Esophagus squamous epithelium (tissue), 5 donors: Measurements from ENCODE around the gene CCDC39. TPM values are rescaled to one million over a fixed set of nuclear protein-coding genes. Genes with fewer than 3 reads are reported as not detected.
A peak's percentile ranks its signal among the peaks of the same experiment; 100 is the strongest.

Experiments used
- DNase-seq: peaks from one replicate; lab custom pipeline; 2025; lab: John Stamatoyannopoulos, UW
- H3K27ac ChIP-seq, 4 donors: fragments of 200-600 bp; sonication (generic); one replicate each; pipeline ENCODE4 v1.5.1; 2016 to 2019; ENCODE audit warnings: mild to moderate bottlenecking in 1 of 4
- H3K27me3 ChIP-seq, 4 donors: fragments of 200-600 bp; sonication (generic); 1 replicate in 3 of 4; 2 replicates in 1 of 4; pipeline versions ENCODE4 v1.5.1 to v1.6.0; 2017 to 2021; ENCODE audit warnings: antibody characterized with exemption in 1 of 4
- H3K36me3 ChIP-seq, 3 donors: fragments of 200-600 bp; sonication (generic); one replicate each; pipeline ENCODE4 v1.5.1; 2016 to 2019
- H3K4me1 ChIP-seq, 3 donors: fragments of 200-600 bp; sonication (generic); one replicate each; pipeline ENCODE4 v1.5.1; 2017 to 2019
- H3K4me3 ChIP-seq, 4 donors: fragments of 200-600 bp; sonication (generic); 1 replicate in 3 of 4; 2 replicates in 1 of 4; pipeline ENCODE4 v1.5.1; 2016 to 2019; ENCODE audit warnings: mild to moderate bottlenecking in 2 of 4, moderate library complexity in 1 of 4
- H3K9me3 ChIP-seq, 3 donors: fragments of 200-600 bp; sonication (generic); one replicate each; pipeline ENCODE4 v1.5.1; 2016 to 2019
- CTCF ChIP-seq, 6 experiments: fragments of 450-650 bp in 4 of 6; fragments of 200-600 bp in 2 of 6; sonication (generic) in 2 of 6; IDR thresholded peaks; one replicate each; pipeline ENCODE4 v1.5.1; 2016 to 2019; ENCODE audit warnings: antibody characterized with exemption in 6 of 6, mild to moderate bottlenecking in 4 of 6, moderate library complexity in 4 of 6
- POLR2A ChIP-seq, 4 donors: fragments of 450-650 bp; IDR thresholded peaks; one replicate each; pipeline ENCODE4 v1.6.1; 2017; ENCODE audit warnings: antibody characterized with exemption in 4 of 4, mild to moderate bottlenecking in 4 of 4, moderate library complexity in 3 of 4
- WGBS, 2 donors: methylation state at CpG; one replicate each; pipeline ENCODE4 v1.1.5; 2018; 5-methylcytosine and 5-hydroxymethylcytosine counted together
- intact Hi-C: fragments of 100-400 bp; cut with DNase I; formaldehyde crosslinking; loops from one replicate; pipeline ENCODE4 v1.15.0; 2022
- total RNA-seq, 4 donors: library from RNA; depleted of rRNA; stranded (reverse); fragments of >200 nt; gene quantifications; one replicate each; pipeline ENCODE4 v1.1.0, GENCODE V29; 2016
- donor health status: DM: yes; HTN: yes; CAD: no.

Gene CCDC39
- total RNA-seq, 4 donors from 2014 or later: not detected

GRCh38 chr3:180657094-180657493 lies 22.2 kb downstream of the CCDC39 start:
- Histone ChIP-seq H3K27me3 (no peaks in the 10 kb centered on the region), H3K9me3 (no peaks in the 10 kb centered on the region), H3K36me3 (no peaks in the 10 kb centered on the region), H3K27ac (no peak overlapping the region), H3K4me3 (no peak overlapping the region), H3K4me1 (no peaks in the 10 kb centered on the region)
- 69 to 79% methylated on average over 4 of the region's 4 CpGs for WGBS, 2 donors
- TF ChIP-seq CTCF (IDR thresholded peaks at IDR 0.05): no peak
- TF ChIP-seq POLR2A (IDR thresholded peaks at IDR 0.05): no peak
- DNase-seq: no peak
- intact Hi-C loops: no loop called here

GRCh38 chr3:180656406-180656805 lies 22.9 kb downstream of the CCDC39 start:
- WGBS, 2 donors: 63 to 71% methylated on average over 4 of the region's 4 CpGs
- Histone ChIP-seq H3K4me3 (no peak overlapping the region), H3K36me3 (no peaks in the 10 kb centered on the region), H3K9me3 (no peaks in the 10 kb centered on the region), H3K27me3 (no peaks in the 10 kb centered on the region), H3K27ac (no peak overlapping the region), H3K4me1 (no peaks in the 10 kb centered on the region)
- intact Hi-C loops: no loop called here
- no peak for DNase-seq
- TF ChIP-seq CTCF (IDR thresholded peaks at IDR 0.05) (no peak), POLR2A (IDR thresholded peaks at IDR 0.05) (no peak)

GRCh38 chr3:180646187-180646790 lies 33.0 kb downstream of the CCDC39 start:
- Histone ChIP-seq H3K9me3 (no peaks in the 10 kb centered on the region), H3K27me3 (no peaks in the 10 kb centered on the region), H3K36me3 (no peaks in the 10 kb centered on the region), H3K27ac (no peak overlapping the region), H3K4me1 (no peaks in the 10 kb centered on the region), H3K4me3 (no peak overlapping the region)
- TF ChIP-seq POLR2A (IDR thresholded peaks at IDR 0.05) (no peak), CTCF (IDR thresholded peaks at IDR 0.05) (peak in 1 of 6 experiments; percentile 26)
- 21 to 52% methylated on average over 1 of the region's 1 CpG for WGBS, 2 donors
- DNase-seq: no peak
- intact Hi-C loops: no loop called here

GRCh38 chr3:180640987-180641386 lies 38.3 kb downstream of the CCDC39 start:
- no peaks in the 10 kb centered on the region for H3K36me3 ChIP-seq
- H3K9me3 ChIP-seq: no peaks in the 10 kb centered on the region
- intact Hi-C loops: no loop called here
- H3K27me3 ChIP-seq: no peaks in the 10 kb centered on the region
- no peak overlapping the region for H3K4me3 ChIP-seq
- no peak overlapping the region for H3K27ac ChIP-seq
- DNase-seq: no peak
- TF ChIP-seq CTCF (IDR thresholded peaks at IDR 0.05): no peak
- no peak for TF ChIP-seq POLR2A (IDR thresholded peaks at IDR 0.05)
- no peaks in the 10 kb centered on the region for H3K4me1 ChIP-seq

- WGBS, 2 donors: 10 to 34% methylated on average over 2 of the region's 2 CpGs
Measured at GRCh38 chr3:180633722-180634121, 45.6 kb downstream of the CCDC39 start.

More at GRCh38 chr3:180633722-180634121, 45.6 kb downstream of the CCDC39 start:
- H3K9me3 ChIP-seq: no peaks in the 10 kb centered on the region
- no peak overlapping the region for H3K4me3 ChIP-seq
- H3K4me1 ChIP-seq: no peaks in the 10 kb centered on the region
- TF ChIP-seq POLR2A (IDR thresholded peaks at IDR 0.05) (no peak), CTCF (IDR thresholded peaks at IDR 0.05) (no peak)
- H3K36me3 ChIP-seq: no peaks in the 10 kb centered on the region
- H3K27me3 ChIP-seq: peaks cover 0 to 10% (median 0%) of the 10 kb centered on the region in 4 donors
- intact Hi-C loops: no loop called here
- no peak for DNase-seq
- no peak overlapping the region for H3K27ac ChIP-seq
